D721Med (cell line): ENCODE results near the gene PLIN4.

Experiments used
- DNase-seq: peaks from one replicate; pipeline ENCODE4 v3.0.0; 2011; ENCODE audit warnings: low spot score; ENCODE audit not compliant: insufficient read length
- FAIRE-seq: peaks from 2 replicates; lab custom pipeline; 2011; peaks lifted over from hg19 to GRCh38; lab: Jason Lieb, UNC
- CTCF ChIP-seq: IDR thresholded peaks from 2 replicates; pipeline ENCODE4 v1.5.1; 2012; ENCODE audit warnings: mild to moderate bottlenecking, control low read depth; ENCODE audit not compliant: insufficient read depth; ENCODE audit errors: missing control alignments

PLIN4 gene

GRCh38 chr19:4522291-4523002 lies 4.2 kb upstream of the PLIN4 start:
- no peak for FAIRE-seq
- DNase-seq, result no peak
- no peak for TF ChIP-seq CTCF

GRCh38 chr19:4521888-4522242 lies 3.6 kb upstream of the PLIN4 start:
- FAIRE-seq (no peak), DNase-seq (no peak)
- TF ChIP-seq CTCF, result no peak

GRCh38 chr19:4521170-4521887 lies 3.0 kb upstream of the PLIN4 start:
- no peak for TF ChIP-seq CTCF
- DNase-seq, result no peak
- FAIRE-seq, result no peak

- TF ChIP-seq CTCF, result no peak
- DNase-seq (no peak), FAIRE-seq (no peak)
Measured at GRCh38 chr19:4519521-4520277, 1.4 kb upstream of the PLIN4 start.

GRCh38 chr19:4519172-4519496 lies 848 bp upstream of the PLIN4 start:
- FAIRE-seq, result no peak
- TF ChIP-seq CTCF, result no peak

GRCh38 chr19:4517451-4518057 lies 732 bp downstream of the PLIN4 start:
- no peak for TF ChIP-seq CTCF
- FAIRE-seq (no peak), DNase-seq (no peak)

More at GRCh38 chr19:4519172-4519496, 848 bp upstream of the PLIN4 start:
- no peak for DNase-seq
